ENCODE measurements around the gene POU5F1. TPM values are rescaled to one million over a fixed set of nuclear protein-coding genes. Genes with fewer than 3 reads are reported as not detected.

Gene POU5F1
- total RNA-seq, 1 experiment from 2014 or later, result not detected

DNA sequence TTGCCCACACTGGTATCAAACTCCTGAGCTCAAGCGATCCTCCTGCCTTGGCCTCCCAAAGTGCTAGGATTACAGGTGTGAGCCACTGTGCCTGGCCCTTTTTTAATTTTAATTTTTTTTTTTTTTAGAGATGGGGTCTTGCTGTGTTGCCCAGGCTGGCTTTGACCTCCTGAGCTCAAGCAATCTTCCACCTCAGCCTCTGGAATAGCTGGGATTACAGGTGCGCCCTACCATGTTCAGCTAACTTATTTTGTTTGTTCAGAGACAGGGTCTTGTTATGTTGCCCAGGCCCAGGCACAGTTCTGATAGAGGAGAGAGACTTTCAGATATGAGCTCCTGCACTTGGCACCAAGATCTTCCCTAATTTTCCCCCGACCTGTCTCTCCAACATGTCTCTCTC is 39.7 kb downstream of the POU5F1 start:
- ATAC-seq (no peak), DNase-seq (no peak)
- no peaks in the 10 kb centered on the region for H3K27me3 ChIP-seq (ENCODE audit: low read length)
- no peaks in the 10 kb centered on the region for H3K9me2 ChIP-seq (replicated peaks; ENCODE audit: low read length)
- TF ChIP-seq, protein P1, sequence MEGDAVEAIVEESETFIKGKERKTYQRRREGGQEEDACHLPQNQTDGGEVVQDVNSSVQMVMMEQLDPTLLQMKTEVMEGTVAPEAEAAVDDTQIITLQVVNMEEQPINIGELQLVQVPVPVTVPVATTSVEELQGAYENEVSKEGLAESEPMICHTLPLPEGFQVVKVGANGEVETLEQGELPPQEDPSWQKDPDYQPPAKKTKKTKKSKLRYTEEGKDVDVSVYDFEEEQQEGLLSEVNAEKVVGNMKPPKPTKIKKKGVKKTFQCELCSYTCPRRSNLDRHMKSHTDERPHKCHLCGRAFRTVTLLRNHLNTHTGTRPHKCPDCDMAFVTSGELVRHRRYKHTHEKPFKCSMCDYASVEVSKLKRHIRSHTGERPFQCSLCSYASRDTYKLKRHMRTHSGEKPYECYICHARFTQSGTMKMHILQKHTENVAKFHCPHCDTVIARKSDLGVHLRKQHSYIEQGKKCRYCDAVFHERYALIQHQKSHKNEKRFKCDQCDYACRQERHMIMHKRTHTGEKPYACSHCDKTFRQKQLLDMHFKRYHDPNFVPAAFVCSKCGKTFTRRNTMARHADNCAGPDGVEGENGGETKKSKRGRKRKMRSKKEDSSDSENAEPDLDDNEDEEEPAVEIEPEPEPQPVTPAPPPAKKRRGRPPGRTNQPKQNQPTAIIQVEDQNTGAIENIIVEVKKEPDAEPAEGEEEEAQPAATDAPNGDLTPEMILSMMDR (conservative IDR thresholded peaks at IDR 0.05; ENCODE audit: low read depth, low read length), result no peak
- TF ChIP-seq EZH2 (IDR thresholded peaks at IDR 0.05; ENCODE audit: low read length, unreplicated experiment) (no peak), EZH2phosphoT487 (IDR thresholded peaks at IDR 0.05; ENCODE audit: borderline replicate concordance, low read length) (no peak)
- no peaks in the 10 kb centered on the region for H3K9me3 ChIP-seq (ENCODE audit: low read length)
- H3K27ac ChIP-seq (ENCODE audit: low read length), result no peak overlapping the region
- H3K4me3 ChIP-seq (ENCODE audit: low read length), result no peak overlapping the region
- ChIA-PET POLR2A (ENCODE audit: unreplicated experiment) (no interaction called here), CTCF (interaction anchor here (1.0 kb wide), 1 partner anchor 62 kb away, joined by 8 read pairs; no protein-coding TSS in a partner anchor)
- peaks cover 18% of the 10 kb centered on the region for H3K4me1 ChIP-seq (ENCODE audit: insufficient read depth, low read length)
- intact Hi-C loops (cut with micrococcal nuclease), result no loop called here
- BruUV-seq (replicated peaks), result no TSS peak
- no peaks in the 10 kb centered on the region for H3K36me3 ChIP-seq (ENCODE audit: low read depth, low read length)
- H3K4me2 ChIP-seq (ENCODE audit: low read length), result no peak overlapping the region
- no peak overlapping the region for H3K9ac ChIP-seq (ENCODE audit: low read length)
- H3K79me2 ChIP-seq (ENCODE audit: low read length), result no peaks in the 10 kb centered on the region
- H4K20me1 ChIP-seq (ENCODE audit: low read length), result no peaks in the 10 kb centered on the region
- H3F3A ChIP-seq (ENCODE audit: low read length, unreplicated experiment), result no peaks in the 10 kb centered on the region
- no peak overlapping the region for H2AFZ ChIP-seq (ENCODE audit: low read length)

DNA sequence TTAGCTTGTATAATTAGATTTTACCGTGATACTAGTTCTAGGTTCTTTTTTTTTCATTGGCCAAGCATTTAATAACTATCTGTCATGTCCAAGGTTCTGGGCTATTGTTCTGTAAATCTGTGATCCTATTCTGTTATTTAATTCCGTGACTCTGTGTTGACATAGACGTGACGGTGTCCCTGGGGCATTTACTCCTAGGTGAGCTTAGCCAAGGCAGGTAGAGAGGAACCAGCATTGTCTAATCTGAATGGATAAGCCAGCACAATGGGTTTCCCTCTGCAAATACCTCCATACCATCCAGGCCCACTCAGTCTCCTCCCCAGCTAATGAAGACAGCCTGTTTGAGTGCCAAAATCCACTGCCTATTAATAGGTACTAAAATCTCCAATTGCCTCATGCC is 41.4 kb downstream of the POU5F1 start:
- no peaks in the 10 kb centered on the region for H3K36me3 ChIP-seq (ENCODE audit: low read depth, low read length)
- TF ChIP-seq EZH2 (IDR thresholded peaks at IDR 0.05; ENCODE audit: low read length, unreplicated experiment) (no peak), EZH2phosphoT487 (IDR thresholded peaks at IDR 0.05; ENCODE audit: borderline replicate concordance, low read length) (no peak)
- TF ChIP-seq, protein P1 (conservative IDR thresholded peaks at IDR 0.05; ENCODE audit: low read depth, low read length), result no peak
- no peaks in the 10 kb centered on the region for H3K79me2 ChIP-seq (ENCODE audit: low read length)
- ATAC-seq (no peak), DNase-seq (peak; percentile 64)
- no peaks in the 10 kb centered on the region for H3K27me3 ChIP-seq (ENCODE audit: low read length)
- no peaks in the 10 kb centered on the region for H3K9me2 ChIP-seq (replicated peaks; ENCODE audit: low read length)
- BruUV-seq (replicated peaks), result no TSS peak
- no peak overlapping the region for H3K4me3 ChIP-seq (ENCODE audit: low read length)
- H3K9ac ChIP-seq (ENCODE audit: low read length), result no peak overlapping the region
- CTCF ChIA-PET, result interaction anchor here (0.5 to 0.6 kb wide), 2 partner anchors 8 to 192 kb away, joined by 3 to 6 read pairs; no protein-coding TSS in a partner anchor
- H3F3A ChIP-seq (ENCODE audit: low read length, unreplicated experiment), result no peaks in the 10 kb centered on the region
- H4K20me1 ChIP-seq (ENCODE audit: low read length), result no peaks in the 10 kb centered on the region
- intact Hi-C loops (cut with micrococcal nuclease), result loop anchor here (2.0 kb wide), 1 partner anchor 42 kb away; no protein-coding TSS in a partner anchor
- no peak overlapping the region for H3K27ac ChIP-seq (ENCODE audit: low read length)
- peaks cover 33% of the 10 kb centered on the region for H3K4me1 ChIP-seq (ENCODE audit: insufficient read depth, low read length)
- POLR2A ChIA-PET (ENCODE audit: unreplicated experiment), result no interaction called here
- H3K4me2 ChIP-seq (ENCODE audit: low read length), result no peak overlapping the region
- no peak overlapping the region for H2AFZ ChIP-seq (ENCODE audit: low read length)
- no peaks in the 10 kb centered on the region for H3K9me3 ChIP-seq (ENCODE audit: low read length)

DNA sequence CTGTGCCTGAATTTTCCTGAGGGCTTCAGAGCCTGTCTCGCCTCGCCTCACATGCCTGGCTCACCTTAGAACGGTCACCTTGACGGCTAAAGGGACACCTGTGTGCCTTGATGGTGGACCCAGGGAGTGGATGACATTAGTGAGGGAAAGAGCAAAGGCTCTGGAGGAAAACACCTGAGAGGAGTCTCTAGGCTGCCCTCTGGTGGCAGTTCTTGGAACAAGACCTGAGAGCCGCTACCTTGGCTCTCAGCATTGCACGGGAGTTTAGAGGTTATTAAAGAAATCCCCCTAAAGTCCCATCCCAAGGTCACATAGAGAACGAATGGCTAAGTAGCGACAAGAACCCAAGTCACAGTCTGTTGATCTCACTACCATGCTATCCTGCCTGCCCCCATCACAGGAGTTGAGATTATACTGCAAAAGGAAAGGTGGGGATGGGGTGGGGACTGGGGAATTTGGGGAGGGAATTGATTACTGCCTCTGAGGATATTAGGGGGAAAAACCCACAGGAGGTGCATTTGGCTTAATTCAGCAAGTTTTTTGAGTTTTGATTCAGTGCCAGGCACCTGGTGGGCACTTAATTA is 42.3 kb downstream of the POU5F1 start:
- H3K4me1 ChIP-seq (ENCODE audit: insufficient read depth, low read length), result peaks cover 34% of the 10 kb centered on the region
- intact Hi-C loops (cut with micrococcal nuclease), result loop anchor here (2.0 kb wide), 1 partner anchor 41 kb away; no protein-coding TSS in a partner anchor
- no peaks in the 10 kb centered on the region for H3K9me2 ChIP-seq (replicated peaks; ENCODE audit: low read length)
- H3K4me3 ChIP-seq (ENCODE audit: low read length), result no peak overlapping the region
- DNase-seq, result peak; percentile 85
- no peaks in the 10 kb centered on the region for H3K36me3 ChIP-seq (ENCODE audit: low read depth, low read length)
- no peak overlapping the region for H3K4me2 ChIP-seq (ENCODE audit: low read length)
- H3K79me2 ChIP-seq (ENCODE audit: low read length), result no peaks in the 10 kb centered on the region
- no peaks in the 10 kb centered on the region for H3K9me3 ChIP-seq (ENCODE audit: low read length)
- CTCF ChIA-PET, result no interaction called here
- H3K27ac ChIP-seq (ENCODE audit: low read length), result no peak overlapping the region
- no peak overlapping the region for H2AFZ ChIP-seq (ENCODE audit: low read length)
- no peaks in the 10 kb centered on the region for H3F3A ChIP-seq (ENCODE audit: low read length, unreplicated experiment)
- no peaks in the 10 kb centered on the region for H4K20me1 ChIP-seq (ENCODE audit: low read length)
- POLR2A ChIA-PET (ENCODE audit: unreplicated experiment), result no interaction called here
- H3K27me3 ChIP-seq (ENCODE audit: low read length), result no peaks in the 10 kb centered on the region
- TF ChIP-seq EZH2 (IDR thresholded peaks at IDR 0.05; ENCODE audit: low read length, unreplicated experiment) (no peak), EZH2phosphoT487 (IDR thresholded peaks at IDR 0.05; ENCODE audit: borderline replicate concordance, low read length) (no peak)
- TF ChIP-seq, protein P1 (conservative IDR thresholded peaks at IDR 0.05; ENCODE audit: low read depth, low read length), result peak; percentile 83
- H3K9ac ChIP-seq (ENCODE audit: low read length), result no peak overlapping the region
- peak; percentile 40 for ATAC-seq
- BruUV-seq (replicated peaks), result no TSS peak
